HepG2 (cell line): Measurements from ENCODE around the gene HDLBP. TPM values are rescaled to one million over a fixed set of nuclear protein-coding genes. Genes with fewer than 3 reads are reported as not detected.

Experiments used
- ATAC-seq: fragments of 200-7000 bp; cut with Tn5 transposase; 3 replicates; pipeline ENCODE4 v1.9.1; 2020; ENCODE audit warnings: mild to moderate bottlenecking, moderate library complexity
- BruUV-seq: library from RNA; stranded (reverse); fragments of 400-500 nt; replicated peaks from 2 replicates; lab custom pipeline; 2021; lab: Mats Ljungman, UMichigan
- CTCF ChIA-PET: fragments of 300-600 bp; formaldehyde crosslinking; extraction: SDS; loops from one replicate; lab custom pipeline; 2021; ENCODE audit warnings: low total read pairs, inconsistent platforms, low intra/inter-chr PET ratio; lab: Yijun Ruan, JAX
- POLR2A ChIA-PET: fragments of 350-600 bp; sonication (Branson Sonifier 250); formaldehyde crosslinking; loops from one replicate; lab custom pipeline; 2020; ENCODE audit warnings: antibody characterized with exemption, inconsistent platforms; lab: Yijun Ruan, JAX
- DNase-seq: peaks from one replicate; pipeline ENCODE4 v3.0.0-alpha.2; 2015; ENCODE audit warnings: low spot score
- FAIRE-seq: peaks from 3 replicates; lab custom pipeline; 2011; peaks lifted over from hg19 to GRCh38; lab: Jason Lieb, UNC
- H2AFZ ChIP-seq: one replicate; pipeline ENCODE4 v1.6.1; 2011; ENCODE audit warnings: low read length, inconsistent platforms
- H3K27ac ChIP-seq: fragments of 300-600 bp; 3 replicates; pipeline ENCODE4 v1.8.0; 2011; ENCODE audit warnings: mixed run types, mild to moderate bottlenecking, mixed read lengths, low read length, inconsistent platforms; ENCODE audit not compliant: insufficient read depth; ENCODE audit errors: extremely low read length
- H3K27me3 ChIP-seq, 2 experiments: fragments of 200-600 bp in 1 of 2; 2 replicates in 1 of 2; 3 replicates in 1 of 2; pipeline versions ENCODE4 v1.6.0 to v1.8.0; 2011; ENCODE audit warnings: low read length in 2 of 2, mild to moderate bottlenecking in 2 of 2, moderate library complexity in 2 of 2, inconsistent platforms in 1 of 2; ENCODE audit not compliant: insufficient read depth in 2 of 2, control insufficient read depth in 1 of 2
- H3K36me3 ChIP-seq, 2 experiments: fragments of 200-600 bp in 1 of 2; replicated peaks in 1 of 2; 2 replicates in 1 of 2; 3 replicates in 1 of 2; pipeline versions ENCODE4 v1.5.1 to v1.8.0; 2011; ENCODE audit warnings: low read length in 2 of 2, inconsistent platforms in 1 of 2; ENCODE audit not compliant: insufficient read depth in 2 of 2, control insufficient read depth in 1 of 2
- H3K4me1 ChIP-seq: 2 replicates; pipeline ENCODE4 v1.5.1; 2012; ENCODE audit warnings: low read length, inconsistent platforms; ENCODE audit not compliant: insufficient read depth
- H3K4me2 ChIP-seq: 2 replicates; pipeline ENCODE4 v1.6.0; 2011; ENCODE audit warnings: low read depth, low read length, inconsistent platforms
- H3K4me3 ChIP-seq, 3 experiments: fragments of 200-600 bp in 1 of 3; sonication (generic), shearing (Covaris generic) in 1 of 3; replicated peaks in 1 of 3; 2 replicates each; pipeline ENCODE4 v1.5.1; 2011 to 2016; ENCODE audit warnings: low read length in 3 of 3, inconsistent platforms in 2 of 3, low read depth in 2 of 3, mild to moderate bottlenecking in 2 of 3, control low read depth in 1 of 3, mixed read lengths in 1 of 3; ENCODE audit not compliant: insufficient read depth in 1 of 3
- H3K79me2 ChIP-seq: one replicate; pipeline ENCODE4 v1.6.1; 2011; ENCODE audit warnings: low read length, inconsistent platforms; ENCODE audit not compliant: insufficient read depth
- H3K9ac ChIP-seq: 2 replicates; pipeline ENCODE4 v1.6.0; 2011; ENCODE audit warnings: mild to moderate bottlenecking, low read depth, low read length, inconsistent platforms; ENCODE audit not compliant: insufficient read depth
- H3K9me3 ChIP-seq: 2 replicates; pipeline ENCODE4 v1.5.1; 2012; ENCODE audit warnings: mild to moderate bottlenecking, low read length
- H4K20me1 ChIP-seq: 2 replicates; pipeline ENCODE4 v1.6.0; 2011; ENCODE audit warnings: inconsistent platforms, mild to moderate bottlenecking, low read length, moderate library complexity; ENCODE audit not compliant: insufficient read depth
- ADNP ChIP-seq: sonication (generic); formaldehyde crosslinking; IDR thresholded peaks from 2 replicates; pipeline ENCODE4 v1.4.0; 2020; ENCODE audit warnings: missing genetic modification reagents
- CREM ChIP-seq, 2 experiments: sonication (generic) in 1 of 2; formaldehyde crosslinking in 1 of 2; IDR thresholded peaks; 2 replicates each; pipeline versions ENCODE4 v1.4.0 to v1.6.1; 2016 to 2020; ENCODE audit warnings: antibody characterized with exemption in 1 of 2, mild to moderate bottlenecking in 1 of 2, missing genetic modification reagents in 1 of 2
- EP300 ChIP-seq, 3 experiments: sonication (generic) in 1 of 3; formaldehyde crosslinking in 1 of 3; IDR thresholded peaks; 2 replicates each; pipeline versions ENCODE4 v1.5.1 to v1.6.1; 2011 to 2020; ENCODE audit warnings: low read depth in 2 of 3, low read length in 2 of 3, borderline replicate concordance in 1 of 3, improper control_type of control experiment in 1 of 3, mild to moderate bottlenecking in 1 of 3, missing genetic modification reagents in 1 of 3, moderate library complexity in 1 of 3
- GABPB1 ChIP-seq: IDR thresholded peaks from 2 replicates; pipeline ENCODE4 v1.6.1; 2016; ENCODE audit warnings: mild to moderate bottlenecking, missing genetic modification reagents, moderate library complexity, missing compliant biosample characterization
- KDM4B ChIP-seq: sonication (generic); formaldehyde crosslinking; IDR thresholded peaks from 2 replicates; pipeline ENCODE4 v1.4.0; 2020; ENCODE audit warnings: missing genetic modification reagents
- MATR3 ChIP-seq: sonication (generic); formaldehyde crosslinking; IDR thresholded peaks from 2 replicates; pipeline ENCODE4 v1.4.0; 2020; ENCODE audit warnings: missing genetic modification reagents
- MEF2D ChIP-seq: sonication (generic); formaldehyde crosslinking; IDR thresholded peaks from 2 replicates; pipeline ENCODE4 v1.5.1; 2020; ENCODE audit warnings: mild to moderate bottlenecking, missing genetic modification reagents
- MTA1 ChIP-seq: sonication (generic); formaldehyde crosslinking; IDR thresholded peaks from 2 replicates; pipeline ENCODE4 v1.4.0; 2020; ENCODE audit warnings: missing genetic modification reagents, mild to moderate bottlenecking, borderline replicate concordance
- NAIF1 ChIP-seq: sonication (generic); formaldehyde crosslinking; IDR thresholded peaks from 2 replicates; pipeline ENCODE4 v1.5.0; 2020; ENCODE audit warnings: mild to moderate bottlenecking, missing genetic modification reagents, borderline replicate concordance
- REXO4 ChIP-seq: sonication (generic); formaldehyde crosslinking; IDR thresholded peaks from 2 replicates; pipeline ENCODE4 v1.8.0; 2022; ENCODE audit warnings: missing genetic modification reagents, mild to moderate bottlenecking, borderline replicate concordance
- ZNF232 ChIP-seq: sonication (generic); formaldehyde crosslinking; IDR thresholded peaks from 2 replicates; pipeline ENCODE4 v1.4.0; 2020; ENCODE audit warnings: missing genetic modification reagents, borderline replicate concordance
- ZNF484 ChIP-seq: sonication (generic); formaldehyde crosslinking; IDR thresholded peaks from 2 replicates; pipeline ENCODE4 v1.5.1; 2020; ENCODE audit warnings: mild to moderate bottlenecking, low read depth, missing genetic modification reagents, borderline replicate concordance
- ZNF598 ChIP-seq: sonication (generic); formaldehyde crosslinking; IDR thresholded peaks from 2 replicates; pipeline ENCODE4 v1.5.1; 2020; ENCODE audit warnings: mild to moderate bottlenecking, missing genetic modification reagents, borderline replicate concordance
- ZNF775 ChIP-seq: sonication (generic); formaldehyde crosslinking; IDR thresholded peaks from 2 replicates; pipeline ENCODE4 v1.4.0; 2020; ENCODE audit warnings: missing genetic modification reagents, mild to moderate bottlenecking, moderate library complexity, borderline replicate concordance
- WGBS: methylation state at CpG from one replicate; pipeline ENCODE4 v1.1.6; 2017; ENCODE audit warnings: low lambda C conversion rate; 5-methylcytosine and 5-hydroxymethylcytosine counted together
- in situ Hi-C: cut with HindIII; loops from 2 replicates; pipeline ENCODE4 v1.10.0; 2017; ENCODE audit warnings: low pct_unique_long_range_greater_than_20kb; ENCODE audit not compliant: extremely low pct_ligation_motif_present
- intact Hi-C: fragments of 100-400 bp; cut with micrococcal nuclease; formaldehyde crosslinking; loops from one replicate; pipeline ENCODE4 v1.10.0; 2022; ENCODE audit not compliant: unreplicated experiment
- polyA plus RNA-seq, 8 experiments: library from polyadenylated mRNA; depleted of rRNA in 3 of 8; stranded (reverse) in 7 of 8; unstranded in 1 of 8; fragments of >200 nt; fragmentation: Illumina TruSeq in 4 of 8; extraction: Trizol in 4 of 8; gene quantifications; 2 replicates each; pipeline versions ENCODE4 v1.2.1 to v1.2.3, GENCODE V29; 2011 to 2016; ENCODE audit warnings: low read depth in 4 of 8, missing spikeins in 1 of 8, mixed read lengths in 1 of 8; ENCODE audit not compliant: insufficient read depth in 1 of 8
- total RNA-seq, 5 experiments: library from RNA; depleted of rRNA; stranded (reverse); fragments of >200 nt; fragmentation: Illumina TruSeq; extraction: Trizol; gene quantifications; 2 replicates each; pipeline ENCODE4 v1.2.3, GENCODE V29; 2016; ENCODE audit warnings: low read depth in 1 of 5
- TF ChIP-seq, protein P1 (sequence below): IDR thresholded peaks from 2 replicates; pipeline ENCODE4 v1.6.1; 2016; ENCODE audit warnings: low read depth
- TF ChIP-seq, protein P2 (sequence below): sonication (generic); formaldehyde crosslinking; IDR thresholded peaks from 2 replicates; pipeline ENCODE4 v1.5.0; 2020; ENCODE audit warnings: missing genetic modification reagents
- TF ChIP-seq, protein P3 (sequence below): sonication (generic); formaldehyde crosslinking; IDR thresholded peaks from 2 replicates; pipeline ENCODE4 v1.9.0; 2022; ENCODE audit warnings: missing genetic modification reagents, mild to moderate bottlenecking, borderline replicate concordance
- TF ChIP-seq, protein P4 (sequence below): IDR thresholded peaks from 2 replicates; pipeline ENCODE4 v1.6.1; 2016

The HDLBP gene
- total and polyA plus RNA-seq, 2 of the 13 experiments (the other 11 are each of a cell fraction or from before 2014, with no cell fraction given), result 464 to 707 TPM

DNA sequence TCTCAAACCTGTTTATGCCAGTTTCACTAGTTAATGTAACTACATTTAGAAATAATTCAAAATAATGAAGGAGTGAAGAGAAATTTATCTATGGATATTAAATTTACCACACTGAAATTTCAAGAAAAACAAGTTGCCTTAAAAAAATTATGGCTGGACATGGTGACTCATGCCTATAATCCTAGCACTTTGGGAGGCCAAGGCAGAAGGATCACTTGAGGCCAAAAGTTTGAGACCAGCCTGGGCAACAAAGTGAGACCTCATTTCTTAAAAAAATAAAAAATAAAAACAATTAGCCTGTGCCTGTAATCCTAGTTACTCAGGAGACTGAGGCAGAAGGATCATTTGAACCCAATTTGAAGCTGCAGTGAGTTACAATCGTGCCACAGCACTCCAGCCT is 29.9 kb downstream of the HDLBP start (continued):
- TF ChIP-seq CREM (IDR thresholded peaks at IDR 0.05), result 0 out of 2 replicates have a peak, but pooled peaks have one; percentile 3
- TF ChIP-seq CREM (CRISPR knock-in tag; IDR thresholded peaks at IDR 0.05), result no peak
- TF ChIP-seq MEF2D (CRISPR knock-in tag), result 0 out of 2 replicates have a peak, but pooled peaks have one; percentile 3
- TF ChIP-seq, protein P1, sequence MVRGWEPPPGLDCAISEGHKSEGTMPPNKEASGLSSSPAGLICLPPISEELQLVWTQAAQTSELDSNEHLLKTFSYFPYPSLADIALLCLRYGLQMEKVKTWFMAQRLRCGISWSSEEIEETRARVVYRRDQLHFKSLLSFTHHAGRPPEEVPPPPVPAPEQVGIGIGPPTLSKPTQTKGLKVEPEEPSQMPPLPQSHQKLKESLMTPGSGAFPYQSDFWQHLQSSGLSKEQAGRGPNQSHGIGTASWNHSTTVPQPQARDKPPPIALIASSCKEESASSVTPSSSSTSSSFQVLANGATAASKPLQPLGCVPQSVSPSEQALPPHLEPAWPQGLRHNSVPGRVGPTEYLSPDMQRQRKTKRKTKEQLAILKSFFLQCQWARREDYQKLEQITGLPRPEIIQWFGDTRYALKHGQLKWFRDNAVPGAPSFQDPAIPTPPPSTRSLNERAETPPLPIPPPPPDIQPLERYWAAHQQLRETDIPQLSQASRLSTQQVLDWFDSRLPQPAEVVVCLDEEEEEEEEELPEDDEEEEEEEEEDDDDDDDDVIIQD (CRISPR knock-in tag), result no peak

DNA sequence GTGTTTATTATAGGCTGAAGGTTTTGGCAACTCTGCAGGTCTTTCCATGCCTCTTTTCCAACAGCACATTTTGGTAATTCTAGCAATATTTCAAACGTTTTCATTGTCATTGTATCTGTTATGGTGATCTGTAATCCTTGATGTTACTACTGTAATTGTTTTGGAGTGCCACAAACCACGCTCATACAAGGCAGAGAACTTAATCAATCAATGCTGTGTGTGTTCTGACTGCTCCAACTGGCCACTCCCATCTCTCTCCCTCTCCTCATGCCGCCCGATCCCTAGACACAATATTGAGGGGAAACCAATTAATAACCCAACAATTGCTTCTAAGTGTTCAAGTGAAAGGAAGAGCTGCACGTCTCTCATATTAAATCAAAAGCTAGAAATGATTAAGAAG is 32.9 kb downstream of the HDLBP start:
- peaks cover 95% of the 10 kb centered on the region for H3K79me2 ChIP-seq
- H4K20me1 ChIP-seq, result peaks cover 11% of the 10 kb centered on the region
- in situ Hi-C loops, result no loop called here
- no peaks in the 10 kb centered on the region for H3K27me3 ChIP-seq
- no peak for FAIRE-seq
- H2AFZ ChIP-seq, result no peak overlapping the region
- H3K4me3 ChIP-seq, result no peak overlapping the region
- H3K9me3 ChIP-seq, result no peaks in the 10 kb centered on the region
- H3K9ac ChIP-seq, result no peak overlapping the region
- peaks cover 68% of the 10 kb centered on the region for H3K4me1 ChIP-seq
- H3K4me2 ChIP-seq, result no peak overlapping the region
- H3K27ac ChIP-seq, result peak overlapping the region; percentile 0
- ChIA-PET POLR2A (interaction anchor here (0.8 to 5.5 kb wide), 2 partner anchors 11 to 32 kb away, joined by 3 to 24 read pairs; partner anchors contain the start of gene HDLBP), CTCF (no interaction called here)
- DNase-seq, result no peak
- H3K36me3 ChIP-seq, result no peaks in the 10 kb centered on the region; a peak in 2 of 5 replicates
- no TSS peak for BruUV-seq
- WGBS, result 72% methylated on average over 5 of the region's 5 CpGs
- no peak for ATAC-seq
- intact Hi-C loops, result no loop called here
- TF ChIP-seq GABPB1 (CRISPR knock-in tag) (no peak), ZNF775 (CRISPR knock-in tag) (no peak), NAIF1 (CRISPR knock-in tag) (no peak), KDM4B (CRISPR knock-in tag) (no peak), MTA1 (CRISPR knock-in tag) (no peak), ADNP (CRISPR knock-in tag) (no peak), ZNF484 (CRISPR knock-in tag) (no peak), REXO4 (CRISPR knock-in tag) (no peak), EP300 (IDR thresholded peaks at IDR 0.05; ENCODE audit: low read depth in 2 of 2, low read length in 2 of 2) (no peak), EP300 (CRISPR knock-in tag; IDR thresholded peaks at IDR 0.05; ENCODE audit: borderline replicate concordance) (no peak), ZNF232 (no peak), MATR3 (CRISPR knock-in tag) (no peak), ZNF598 (CRISPR knock-in tag) (no peak)
- TF ChIP-seq, protein P2, sequence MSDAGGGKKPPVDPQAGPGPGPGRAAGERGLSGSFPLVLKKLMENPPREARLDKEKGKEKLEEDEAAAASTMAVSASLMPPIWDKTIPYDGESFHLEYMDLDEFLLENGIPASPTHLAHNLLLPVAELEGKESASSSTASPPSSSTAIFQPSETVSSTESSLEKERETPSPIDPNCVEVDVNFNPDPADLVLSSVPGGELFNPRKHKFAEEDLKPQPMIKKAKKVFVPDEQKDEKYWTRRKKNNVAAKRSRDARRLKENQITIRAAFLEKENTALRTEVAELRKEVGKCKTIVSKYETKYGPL (CRISPR knock-in tag), result no peak
- TF ChIP-seq, protein P3, sequence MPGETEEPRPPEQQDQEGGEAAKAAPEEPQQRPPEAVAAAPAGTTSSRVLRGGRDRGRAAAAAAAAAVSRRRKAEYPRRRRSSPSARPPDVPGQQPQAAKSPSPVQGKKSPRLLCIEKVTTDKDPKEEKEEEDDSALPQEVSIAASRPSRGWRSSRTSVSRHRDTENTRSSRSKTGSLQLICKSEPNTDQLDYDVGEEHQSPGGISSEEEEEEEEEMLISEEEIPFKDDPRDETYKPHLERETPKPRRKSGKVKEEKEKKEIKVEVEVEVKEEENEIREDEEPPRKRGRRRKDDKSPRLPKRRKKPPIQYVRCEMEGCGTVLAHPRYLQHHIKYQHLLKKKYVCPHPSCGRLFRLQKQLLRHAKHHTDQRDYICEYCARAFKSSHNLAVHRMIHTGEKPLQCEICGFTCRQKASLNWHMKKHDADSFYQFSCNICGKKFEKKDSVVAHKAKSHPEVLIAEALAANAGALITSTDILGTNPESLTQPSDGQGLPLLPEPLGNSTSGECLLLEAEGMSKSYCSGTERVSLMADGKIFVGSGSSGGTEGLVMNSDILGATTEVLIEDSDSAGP, result no peak
- TF ChIP-seq, protein P4, sequence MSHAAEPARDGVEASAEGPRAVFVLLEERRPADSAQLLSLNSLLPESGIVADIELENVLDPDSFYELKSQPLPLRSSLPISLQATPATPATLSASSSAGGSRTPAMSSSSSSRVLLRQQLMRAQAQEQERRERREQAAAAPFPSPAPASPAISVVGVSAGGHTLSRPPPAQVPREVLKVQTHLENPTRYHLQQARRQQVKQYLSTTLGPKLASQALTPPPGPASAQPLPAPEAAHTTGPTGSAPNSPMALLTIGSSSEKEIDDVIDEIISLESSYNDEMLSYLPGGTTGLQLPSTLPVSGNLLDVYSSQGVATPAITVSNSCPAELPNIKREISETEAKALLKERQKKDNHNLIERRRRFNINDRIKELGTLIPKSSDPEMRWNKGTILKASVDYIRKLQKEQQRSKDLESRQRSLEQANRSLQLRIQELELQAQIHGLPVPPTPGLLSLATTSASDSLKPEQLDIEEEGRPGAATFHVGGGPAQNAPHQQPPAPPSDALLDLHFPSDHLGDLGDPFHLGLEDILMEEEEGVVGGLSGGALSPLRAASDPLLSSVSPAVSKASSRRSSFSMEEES (CRISPR knock-in tag), result no peak
